ENCODE results near the gene PDXDC1.
"Not testable (repeated sequence)": the region's sequence is repeated elsewhere in the genome, so short reads cannot be mapped to it uniquely, and the experiment has no call there.

GRCh38 chr16:14930246-14930645 lies 44.6 kb upstream of the PDXDC1 start:
- TF ChIP-seq REST (IDR thresholded peaks at IDR 0.05; ENCODE audit: insufficient replicate concordance, low read depth); GABPA (IDR thresholded peaks at IDR 0.05; ENCODE audit: low read depth); POLR2AphosphoS5 (IDR thresholded peaks at IDR 0.05; ENCODE audit: low read depth); SPI1 (IDR thresholded peaks at IDR 0.05; ENCODE audit: borderline replicate concordance, low read depth): not testable (repeated sequence)
- TF ChIP-seq, protein P1, sequence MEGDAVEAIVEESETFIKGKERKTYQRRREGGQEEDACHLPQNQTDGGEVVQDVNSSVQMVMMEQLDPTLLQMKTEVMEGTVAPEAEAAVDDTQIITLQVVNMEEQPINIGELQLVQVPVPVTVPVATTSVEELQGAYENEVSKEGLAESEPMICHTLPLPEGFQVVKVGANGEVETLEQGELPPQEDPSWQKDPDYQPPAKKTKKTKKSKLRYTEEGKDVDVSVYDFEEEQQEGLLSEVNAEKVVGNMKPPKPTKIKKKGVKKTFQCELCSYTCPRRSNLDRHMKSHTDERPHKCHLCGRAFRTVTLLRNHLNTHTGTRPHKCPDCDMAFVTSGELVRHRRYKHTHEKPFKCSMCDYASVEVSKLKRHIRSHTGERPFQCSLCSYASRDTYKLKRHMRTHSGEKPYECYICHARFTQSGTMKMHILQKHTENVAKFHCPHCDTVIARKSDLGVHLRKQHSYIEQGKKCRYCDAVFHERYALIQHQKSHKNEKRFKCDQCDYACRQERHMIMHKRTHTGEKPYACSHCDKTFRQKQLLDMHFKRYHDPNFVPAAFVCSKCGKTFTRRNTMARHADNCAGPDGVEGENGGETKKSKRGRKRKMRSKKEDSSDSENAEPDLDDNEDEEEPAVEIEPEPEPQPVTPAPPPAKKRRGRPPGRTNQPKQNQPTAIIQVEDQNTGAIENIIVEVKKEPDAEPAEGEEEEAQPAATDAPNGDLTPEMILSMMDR (IDR thresholded peaks at IDR 0.05; ENCODE audit: insufficient read depth, low read length), result not testable (repeated sequence)

Measured in HL-60 (cell line).